ENCODE measurements around the gene OR10H4.
A peak's percentile ranks its signal among the peaks of the same experiment; 100 is the strongest.

DNA sequence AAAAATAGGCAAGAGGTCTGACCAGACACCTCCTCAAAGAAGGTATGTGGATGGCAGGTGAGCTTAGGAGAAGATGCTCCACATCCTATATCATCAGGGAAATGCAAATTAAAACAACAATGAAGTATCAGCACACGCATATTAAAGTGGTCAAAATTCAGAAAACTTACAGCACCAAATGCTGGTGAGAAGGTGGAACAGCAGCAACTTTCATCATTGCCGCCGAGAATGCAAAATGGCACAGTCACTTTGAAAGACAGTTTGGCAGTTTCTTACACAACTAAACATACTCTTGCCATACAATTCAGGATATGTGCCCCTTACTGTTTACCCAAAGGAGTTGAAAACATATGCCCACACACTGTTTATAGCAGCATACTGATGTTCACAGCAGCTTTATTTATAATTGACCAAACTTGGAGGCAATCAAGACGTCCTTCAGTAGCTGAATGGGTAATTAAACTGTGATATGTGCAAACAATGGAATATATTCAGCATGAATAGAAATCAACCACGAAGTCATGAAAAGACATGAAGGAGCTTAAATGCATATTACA is 22.5 kb downstream of the OR10H4 start:
- TF ChIP-seq, protein P1, sequence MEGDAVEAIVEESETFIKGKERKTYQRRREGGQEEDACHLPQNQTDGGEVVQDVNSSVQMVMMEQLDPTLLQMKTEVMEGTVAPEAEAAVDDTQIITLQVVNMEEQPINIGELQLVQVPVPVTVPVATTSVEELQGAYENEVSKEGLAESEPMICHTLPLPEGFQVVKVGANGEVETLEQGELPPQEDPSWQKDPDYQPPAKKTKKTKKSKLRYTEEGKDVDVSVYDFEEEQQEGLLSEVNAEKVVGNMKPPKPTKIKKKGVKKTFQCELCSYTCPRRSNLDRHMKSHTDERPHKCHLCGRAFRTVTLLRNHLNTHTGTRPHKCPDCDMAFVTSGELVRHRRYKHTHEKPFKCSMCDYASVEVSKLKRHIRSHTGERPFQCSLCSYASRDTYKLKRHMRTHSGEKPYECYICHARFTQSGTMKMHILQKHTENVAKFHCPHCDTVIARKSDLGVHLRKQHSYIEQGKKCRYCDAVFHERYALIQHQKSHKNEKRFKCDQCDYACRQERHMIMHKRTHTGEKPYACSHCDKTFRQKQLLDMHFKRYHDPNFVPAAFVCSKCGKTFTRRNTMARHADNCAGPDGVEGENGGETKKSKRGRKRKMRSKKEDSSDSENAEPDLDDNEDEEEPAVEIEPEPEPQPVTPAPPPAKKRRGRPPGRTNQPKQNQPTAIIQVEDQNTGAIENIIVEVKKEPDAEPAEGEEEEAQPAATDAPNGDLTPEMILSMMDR (IDR thresholded peaks at IDR 0.05): peak in 2 of 6 experiments; percentile 8 to 43
- no peak for TF ChIP-seq POLR2A (IDR thresholded peaks at IDR 0.05)

Measured in esophagus squamous epithelium (tissue), 4 donors.